Measurements from ENCODE around the gene TSPAN4.

The TSPAN4 gene

DNA sequence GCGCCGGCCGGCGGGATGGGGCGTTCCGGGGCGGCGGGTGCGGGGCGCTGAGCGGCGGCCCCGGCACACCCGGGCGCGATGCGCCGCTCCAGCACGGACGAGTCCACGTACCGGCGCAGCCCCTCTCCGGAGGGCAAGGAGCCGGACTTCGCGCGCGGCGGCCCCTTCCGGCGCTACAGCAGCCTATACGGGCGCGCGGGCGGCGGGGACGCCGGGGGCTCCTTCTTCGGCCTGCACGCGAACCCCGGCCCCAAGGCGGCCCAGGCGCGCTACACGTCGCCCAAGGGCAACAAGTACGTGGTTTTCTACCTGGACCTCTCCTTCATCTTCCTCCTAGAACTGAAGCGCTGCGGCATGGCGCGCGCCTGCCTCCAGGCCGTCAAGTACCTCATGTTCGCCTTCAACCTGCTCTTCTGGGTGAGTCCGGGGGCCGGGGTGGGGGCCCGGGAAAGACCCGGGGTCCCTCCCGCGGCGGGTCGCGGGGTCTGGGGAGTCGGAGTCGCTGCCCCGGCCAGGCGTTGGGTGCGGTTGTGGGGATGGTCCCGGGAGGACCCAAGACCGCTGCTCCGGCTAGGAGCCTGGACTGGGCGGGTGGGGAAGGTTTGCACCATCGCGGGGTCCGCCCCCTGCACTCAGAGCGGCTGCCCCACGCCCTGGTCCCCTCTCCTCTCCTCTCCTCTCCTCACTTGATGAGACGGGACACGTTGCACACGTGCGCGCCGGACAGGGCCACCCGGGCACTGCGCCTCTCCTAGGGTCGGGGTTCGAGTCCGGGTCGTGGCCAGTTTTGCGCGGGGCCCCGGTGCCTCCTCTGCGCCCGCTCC is 7.5 kb downstream of the TSPAN4 start:
- no peaks in the 10 kb centered on the region for H3K79me2 ChIP-seq (ENCODE audit: control insufficient read depth, insufficient read depth, low read length)
- H3K56ac ChIP-seq (ENCODE audit: low read length): peak overlapping the region; percentile 74
- no peak overlapping the region for H4K5ac ChIP-seq (ENCODE audit: low read length)
- no peak overlapping the region for H2AK5ac ChIP-seq (ENCODE audit: low read length)
- H4K8ac ChIP-seq (ENCODE audit: low read depth, low read length): no peak overlapping the region
- H3K27ac ChIP-seq (ENCODE audit: low read depth, low read length): no peak overlapping the region
- H2BK120ac ChIP-seq (ENCODE audit: low read depth, low read length): no peak overlapping the region
- H3K36me3 ChIP-seq (ENCODE audit: control insufficient read depth, insufficient read depth, low read length): no peaks in the 10 kb centered on the region
- no peak overlapping the region for H2BK5ac ChIP-seq (ENCODE audit: low read length)
- H3K9ac ChIP-seq (ENCODE audit: low read length): peak overlapping the region; percentile 41
- no CpG with 5 or more reads among the region's 97 CpGs for whole genome bisulfite sequencing (ENCODE audit: extremely low coverage, insufficient coverage, low lambda C conversion rate)
- no peak overlapping the region for H3K18ac ChIP-seq (ENCODE audit: low read length)
- no peak overlapping the region for H2BK15ac ChIP-seq (replicated peaks; ENCODE audit: low read depth)
- no peak for DNase-seq
- no peak overlapping the region for H3K23ac ChIP-seq (ENCODE audit: low read length)
- H3K4ac ChIP-seq (ENCODE audit: low read depth, low read length): no peak overlapping the region
- H3K4me3 ChIP-seq (ENCODE audit: low read length): peak overlapping the region; percentile 19
- H3K27me3 ChIP-seq (ENCODE audit: insufficient read depth, low read length, poor library complexity): no peaks in the 10 kb centered on the region
- no peaks in the 10 kb centered on the region for H3K79me1 ChIP-seq (ENCODE audit: low read length)
- H3K4me1 ChIP-seq (ENCODE audit: control insufficient read depth, low read depth, low read length): peaks cover 2% of the 10 kb centered on the region
- H3K4me2 ChIP-seq (ENCODE audit: low read length): peak overlapping the region; percentile 52

DNA sequence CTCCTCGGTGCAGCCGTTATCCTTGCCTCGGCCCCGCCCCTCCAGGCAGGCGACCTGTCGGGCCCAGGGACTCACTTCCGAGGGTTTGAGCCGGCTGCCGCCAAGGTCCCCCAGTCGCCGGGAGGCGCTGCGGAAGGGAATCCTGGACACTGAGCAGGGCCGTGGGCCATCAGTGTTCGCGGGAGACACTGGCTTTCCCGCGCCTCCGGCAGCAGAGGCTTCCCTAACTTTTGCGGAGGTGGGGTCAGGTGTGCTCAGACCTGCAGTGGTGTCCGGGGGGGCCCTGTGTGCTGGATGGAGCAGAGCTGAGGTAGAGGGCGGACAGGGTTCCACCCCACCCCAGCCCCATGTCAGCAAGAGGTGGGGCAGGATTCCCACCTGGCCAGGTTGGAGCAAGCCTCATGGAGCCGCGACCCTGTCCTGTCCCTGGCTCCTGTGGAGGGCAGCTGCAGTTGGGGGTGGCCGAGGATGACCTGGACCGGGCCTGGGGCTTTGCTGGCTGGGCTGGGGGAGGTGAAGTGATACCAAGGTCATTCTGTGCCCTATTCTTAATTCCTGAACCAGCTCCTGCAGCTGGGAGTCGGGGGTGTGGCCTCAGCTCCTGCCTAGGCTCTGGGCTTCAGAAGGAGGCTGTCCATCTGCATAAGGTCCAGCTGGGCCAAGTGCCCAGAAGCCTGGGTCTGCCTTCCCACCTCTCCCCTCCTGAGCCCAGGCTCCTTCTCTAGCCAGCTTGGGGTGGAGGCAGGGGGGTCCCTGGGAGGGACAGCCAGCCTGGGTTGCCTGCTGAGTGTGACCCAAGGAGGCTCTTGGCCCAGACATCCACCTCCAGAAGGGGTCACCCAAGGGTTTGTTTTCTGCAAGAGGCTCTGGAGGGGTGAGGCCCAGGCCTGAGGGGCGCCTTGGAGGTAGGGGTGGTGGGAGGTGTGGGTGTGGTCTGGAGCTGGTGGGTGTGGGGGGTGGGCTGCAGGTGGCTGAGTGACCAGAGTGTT is 8.4 kb downstream of the TSPAN4 start:
- no peak overlapping the region for H3K18ac ChIP-seq (ENCODE audit: low read length)
- peaks cover 2% of the 10 kb centered on the region for H3K4me1 ChIP-seq (ENCODE audit: control insufficient read depth, low read depth, low read length)
- H3K4ac ChIP-seq (ENCODE audit: low read depth, low read length): no peak overlapping the region
- DNase-seq: peak; percentile 69
- no peak overlapping the region for H4K5ac ChIP-seq (ENCODE audit: low read length)
- H3K79me1 ChIP-seq (ENCODE audit: low read length): no peaks in the 10 kb centered on the region
- peak overlapping the region; percentile 29 for H3K4me2 ChIP-seq (ENCODE audit: low read length)
- no peaks in the 10 kb centered on the region for H3K79me2 ChIP-seq (ENCODE audit: control insufficient read depth, insufficient read depth, low read length)
- H3K36me3 ChIP-seq (ENCODE audit: control insufficient read depth, insufficient read depth, low read length): no peaks in the 10 kb centered on the region
- H3K27ac ChIP-seq (ENCODE audit: low read depth, low read length): no peak overlapping the region
- no peak overlapping the region for H2BK120ac ChIP-seq (ENCODE audit: low read depth, low read length)
- peak overlapping the region; percentile 42 for H3K56ac ChIP-seq (ENCODE audit: low read length)
- no peak overlapping the region for H2BK5ac ChIP-seq (ENCODE audit: low read length)
- H2BK15ac ChIP-seq (replicated peaks; ENCODE audit: low read depth): no peak overlapping the region
- no peak overlapping the region for H3K9ac ChIP-seq (ENCODE audit: low read length)
- no peak overlapping the region for H4K8ac ChIP-seq (ENCODE audit: low read depth, low read length)
- H2AK5ac ChIP-seq (ENCODE audit: low read length): no peak overlapping the region
- H3K23ac ChIP-seq (ENCODE audit: low read length): no peak overlapping the region
- H3K27me3 ChIP-seq (ENCODE audit: insufficient read depth, low read length, poor library complexity): no peaks in the 10 kb centered on the region
- WGBS (ENCODE audit: extremely low coverage, insufficient coverage, low lambda C conversion rate): no CpG with 5 or more reads among the region's 28 CpGs
- no peak overlapping the region for H3K4me3 ChIP-seq (ENCODE audit: low read length)

GRCh38 chr11:852762-853161 is 10.1 kb downstream of the TSPAN4 start:
- no peak overlapping the region for H3K18ac ChIP-seq (ENCODE audit: low read length)
- H3K4me3 ChIP-seq (ENCODE audit: low read length): no peak overlapping the region
- no peaks in the 10 kb centered on the region for H3K79me2 ChIP-seq (ENCODE audit: control insufficient read depth, insufficient read depth, low read length)
- no peak overlapping the region for H4K5ac ChIP-seq (ENCODE audit: low read length)
- H3K56ac ChIP-seq (ENCODE audit: low read length): no peak overlapping the region
- no peak overlapping the region for H3K9ac ChIP-seq (ENCODE audit: low read length)
- H2BK15ac ChIP-seq (replicated peaks; ENCODE audit: low read depth): no peak overlapping the region
- no peak overlapping the region for H4K8ac ChIP-seq (ENCODE audit: low read depth, low read length)
- H3K79me1 ChIP-seq (ENCODE audit: low read length): no peaks in the 10 kb centered on the region
- no CpG with 5 or more reads among the region's 15 CpGs for WGBS (ENCODE audit: extremely low coverage, insufficient coverage, low lambda C conversion rate)
- H3K27ac ChIP-seq (ENCODE audit: low read depth, low read length): no peak overlapping the region
- H3K23ac ChIP-seq (ENCODE audit: low read length): no peak overlapping the region
- no peak overlapping the region for H3K4me2 ChIP-seq (ENCODE audit: low read length)
- no peak overlapping the region for H2BK5ac ChIP-seq (ENCODE audit: low read length)
- no peaks in the 10 kb centered on the region for H3K36me3 ChIP-seq (ENCODE audit: control insufficient read depth, insufficient read depth, low read length)
- no peak for DNase-seq
- H2BK120ac ChIP-seq (ENCODE audit: low read depth, low read length): no peak overlapping the region
- H3K4me1 ChIP-seq (ENCODE audit: control insufficient read depth, low read depth, low read length): peaks cover 2% of the 10 kb centered on the region
- no peak overlapping the region for H2AK5ac ChIP-seq (ENCODE audit: low read length)
- H3K27me3 ChIP-seq (ENCODE audit: insufficient read depth, low read length, poor library complexity): no peaks in the 10 kb centered on the region
- no peak overlapping the region for H3K4ac ChIP-seq (ENCODE audit: low read depth, low read length)

DNA sequence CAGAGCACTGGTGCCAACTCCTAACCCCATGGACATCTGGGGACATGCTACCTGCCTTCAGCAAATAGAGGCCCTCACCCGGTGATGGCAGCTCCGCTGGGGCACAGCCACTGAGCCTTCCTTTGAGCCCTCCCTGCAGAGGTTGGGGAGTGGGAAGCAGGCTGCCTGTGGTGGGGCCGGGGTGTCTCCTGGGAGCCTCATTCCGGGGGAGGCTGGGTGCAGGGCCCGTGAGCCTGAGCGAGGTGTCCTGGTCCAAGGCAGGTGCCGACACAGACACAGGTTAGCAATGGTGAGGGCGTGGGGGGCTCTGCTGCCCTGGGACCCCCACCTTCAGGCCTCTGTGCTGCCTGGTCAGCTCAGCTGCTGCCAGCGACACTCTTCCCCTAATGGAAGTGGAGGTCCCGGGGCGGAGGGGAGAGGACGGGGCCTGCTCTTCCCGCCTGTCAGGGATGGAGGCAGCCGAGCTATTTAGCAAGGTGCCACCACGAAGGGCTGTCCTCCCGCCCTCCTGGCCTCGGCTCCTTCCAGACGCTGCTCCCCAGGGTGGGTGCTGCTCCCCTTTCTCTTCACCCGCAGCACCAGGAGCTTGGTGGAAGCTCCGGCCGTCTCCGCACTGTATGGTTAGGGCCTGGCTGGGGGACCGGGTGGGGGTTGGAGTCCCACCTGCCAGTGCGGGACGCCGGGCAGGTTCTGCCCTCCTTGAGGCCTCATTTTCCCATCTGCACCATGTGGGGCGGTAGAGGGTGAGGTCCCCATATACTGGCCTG is 11.2 kb downstream of the TSPAN4 start:
- Histone ChIP-seq H2BK5ac (ENCODE audit: low read length) (no peak overlapping the region), H3K4me2 (ENCODE audit: low read length) (no peak overlapping the region), H3K23ac (ENCODE audit: low read length) (no peak overlapping the region), H3K18ac (ENCODE audit: low read length) (no peak overlapping the region), H3K56ac (ENCODE audit: low read length) (no peak overlapping the region), H4K8ac (ENCODE audit: low read depth, low read length) (no peak overlapping the region), H2BK15ac (replicated peaks; ENCODE audit: low read depth) (no peak overlapping the region), H3K27ac (ENCODE audit: low read depth, low read length) (no peak overlapping the region), H2BK120ac (ENCODE audit: low read depth, low read length) (no peak overlapping the region), H2AK5ac (ENCODE audit: low read length) (no peak overlapping the region), H3K27me3 (ENCODE audit: insufficient read depth, low read length, poor library complexity) (no peaks in the 10 kb centered on the region), H3K79me2 (ENCODE audit: control insufficient read depth, insufficient read depth, low read length) (no peaks in the 10 kb centered on the region), H3K4ac (ENCODE audit: low read depth, low read length) (no peak overlapping the region), H3K4me3 (ENCODE audit: low read length) (no peak overlapping the region), H4K5ac (ENCODE audit: low read length) (no peak overlapping the region), H3K36me3 (ENCODE audit: control insufficient read depth, insufficient read depth, low read length) (no peaks in the 10 kb centered on the region), H3K79me1 (ENCODE audit: low read length) (no peaks in the 10 kb centered on the region), H3K4me1 (ENCODE audit: control insufficient read depth, low read depth, low read length) (no peaks in the 10 kb centered on the region), H3K9ac (ENCODE audit: low read length) (no peak overlapping the region)
- DNase-seq: no peak
- WGBS (ENCODE audit: extremely low coverage, insufficient coverage, low lambda C conversion rate): no CpG with 5 or more reads among the region's 27 CpGs

DNA sequence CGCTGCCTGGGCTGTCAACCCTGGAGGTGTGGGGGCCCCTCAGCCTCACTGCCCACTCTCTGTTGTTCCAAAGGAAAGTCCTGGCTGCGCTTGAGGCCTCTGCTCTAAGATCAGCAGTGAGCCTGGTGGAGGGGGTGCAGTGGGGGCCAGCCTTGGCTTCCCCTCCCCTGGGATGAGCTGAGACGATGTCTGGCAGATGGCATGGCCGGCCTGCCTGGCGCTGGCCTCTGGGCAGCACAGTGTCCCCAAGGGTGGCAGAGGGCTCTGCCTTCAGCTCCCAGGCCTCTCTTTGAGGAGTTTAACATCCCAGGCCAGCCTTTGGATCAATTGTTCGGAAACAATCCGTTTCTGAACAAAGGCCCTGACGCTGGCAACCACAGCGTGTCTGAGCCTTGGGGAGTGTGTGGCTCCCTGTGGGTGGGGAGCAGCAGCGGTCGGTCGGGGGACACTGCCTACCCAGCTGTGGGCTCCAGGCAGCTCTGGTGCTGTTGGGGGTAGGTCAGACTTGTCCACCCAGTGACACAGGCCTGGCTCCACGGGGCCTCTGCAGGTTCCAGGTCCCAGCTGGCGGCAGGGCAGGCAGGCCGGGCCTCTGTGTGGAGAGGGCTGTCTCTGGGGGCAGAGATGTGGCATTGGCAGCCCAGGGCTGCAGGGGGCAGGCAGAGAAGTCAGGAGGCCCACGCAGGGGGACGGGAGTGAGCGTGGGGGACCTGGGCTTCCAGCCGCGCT is 12.1 kb downstream of the TSPAN4 start:
- Histone ChIP-seq H3K4me1 (ENCODE audit: control insufficient read depth, low read depth, low read length) (no peaks in the 10 kb centered on the region), H3K27ac (ENCODE audit: low read depth, low read length) (no peak overlapping the region)

More for the DNA sequence above, 12.1 kb downstream of the TSPAN4 start:
- no peak overlapping the region for H3K23ac ChIP-seq (ENCODE audit: low read length)
- H3K4me3 ChIP-seq (ENCODE audit: low read length): no peak overlapping the region
- no peaks in the 10 kb centered on the region for H3K36me3 ChIP-seq (ENCODE audit: control insufficient read depth, insufficient read depth, low read length)
- no peak overlapping the region for H2BK15ac ChIP-seq (replicated peaks; ENCODE audit: low read depth)
- no peaks in the 10 kb centered on the region for H3K79me1 ChIP-seq (ENCODE audit: low read length)
- H2BK5ac ChIP-seq (ENCODE audit: low read length): no peak overlapping the region
- H3K9ac ChIP-seq (ENCODE audit: low read length): no peak overlapping the region
- H3K4me2 ChIP-seq (ENCODE audit: low read length): no peak overlapping the region
- no peak overlapping the region for H2BK120ac ChIP-seq (ENCODE audit: low read depth, low read length)
- no peak overlapping the region for H2AK5ac ChIP-seq (ENCODE audit: low read length)
- H3K79me2 ChIP-seq (ENCODE audit: control insufficient read depth, insufficient read depth, low read length): no peaks in the 10 kb centered on the region
- no peak for DNase-seq
- no CpG with 5 or more reads among the region's 20 CpGs for WGBS (ENCODE audit: extremely low coverage, insufficient coverage, low lambda C conversion rate)
- no peak overlapping the region for H3K18ac ChIP-seq (ENCODE audit: low read length)
- no peak overlapping the region for H3K56ac ChIP-seq (ENCODE audit: low read length)
- H3K4ac ChIP-seq (ENCODE audit: low read depth, low read length): no peak overlapping the region
- no peak overlapping the region for H4K5ac ChIP-seq (ENCODE audit: low read length)
- no peak overlapping the region for H4K8ac ChIP-seq (ENCODE audit: low read depth, low read length)
- H3K27me3 ChIP-seq (ENCODE audit: insufficient read depth, low read length, poor library complexity): no peaks in the 10 kb centered on the region

Data from mesendoderm (in vitro differentiated cells).